OCI-LY1 (cell line): ENCODE measurements around the gene CFAP221.

Experiments used
- H2AFZ ChIP-seq: fragments of 200-600 bp; sonication (generic), shearing (Covaris generic); 2 replicates; pipeline ENCODE4 v1.6.0; 2014; ENCODE audit warnings: antibody characterized with exemption, mild to moderate bottlenecking, low read length
- H3F3A ChIP-seq: fragments of 200-600 bp; sonication (generic), shearing (Covaris generic); 2 replicates; pipeline ENCODE4 v1.6.0; 2014; ENCODE audit warnings: mild to moderate bottlenecking, antibody characterized with exemption, low read length, moderate library complexity; ENCODE audit not compliant: insufficient read depth
- H3K27ac ChIP-seq: fragments of 200-600 bp; sonication (generic); 2 replicates; pipeline ENCODE4 v1.5.1; 2014; ENCODE audit warnings: low read length, mixed run types, mild to moderate bottlenecking, low read depth; ENCODE audit not compliant: poor library complexity, severe bottlenecking
- H3K27me3 ChIP-seq: fragments of 200-600 bp; sonication (generic); 2 replicates; pipeline ENCODE4 v1.6.0; 2014; ENCODE audit warnings: antibody characterized with exemption, mild to moderate bottlenecking, low read length, moderate library complexity; ENCODE audit not compliant: insufficient read depth
- H3K36me3 ChIP-seq: fragments of 200-600 bp; sonication (generic); 2 replicates; pipeline ENCODE4 v1.6.1; 2014; ENCODE audit warnings: mild to moderate bottlenecking, antibody characterized with exemption, low read length, moderate library complexity, mixed read lengths; ENCODE audit not compliant: insufficient read depth
- H3K4me1 ChIP-seq: fragments of 200-600 bp; sonication (generic); 2 replicates; pipeline ENCODE4 v1.5.1; 2014; ENCODE audit warnings: mild to moderate bottlenecking, low read length, moderate library complexity; ENCODE audit not compliant: insufficient read depth, severe bottlenecking
- H3K4me2 ChIP-seq: fragments of 200-600 bp; sonication (generic), shearing (Covaris generic); 2 replicates; pipeline ENCODE4 v1.6.1; 2014; ENCODE audit warnings: low read length
- H3K4me3 ChIP-seq: fragments of 200-600 bp; sonication (generic); 2 replicates; pipeline ENCODE4 v1.5.1; 2014; ENCODE audit warnings: low read length, low read depth, mild to moderate bottlenecking, mixed read lengths; ENCODE audit not compliant: poor library complexity, severe bottlenecking
- H3K79me2 ChIP-seq: fragments of 200-600 bp; shearing (Covaris generic); 2 replicates; pipeline ENCODE4 v1.6.1; 2016; ENCODE audit warnings: mixed run types, low read length, mixed read lengths; ENCODE audit not compliant: insufficient read depth
- H3K9ac ChIP-seq: fragments of 200-600 bp; sonication (generic), shearing (Covaris generic); 2 replicates; pipeline ENCODE4 v1.6.1; 2014; ENCODE audit warnings: mild to moderate bottlenecking, low read length, mixed read lengths
- H3K9me2 ChIP-seq: fragments of 200-600 bp; sonication (generic), shearing (Covaris generic); 2 replicates; pipeline ENCODE4 v1.6.1; 2014; ENCODE audit warnings: low read depth, mild to moderate bottlenecking, low read length, mixed read lengths
- H3K9me3 ChIP-seq: fragments of 200-600 bp; shearing (Covaris generic); 2 replicates; pipeline ENCODE4 v1.6.1; 2014; ENCODE audit warnings: low read length, mixed read lengths
- H4K20me1 ChIP-seq: fragments of 200-600 bp; sonication (generic), shearing (Covaris generic); 2 replicates; pipeline ENCODE4 v1.6.0; 2016; ENCODE audit warnings: mild to moderate bottlenecking, low read length; ENCODE audit not compliant: insufficient read depth
- CTCF ChIP-seq: fragments of 200-600 bp; sonication (generic), shearing (Covaris generic); IDR thresholded peaks from 2 replicates; pipeline ENCODE4 v1.5.1; 2017; ENCODE audit warnings: mild to moderate bottlenecking, antibody characterized with exemption, low read length, moderate library complexity, mixed read lengths
- EZH2 ChIP-seq: fragments of 200-600 bp; sonication (generic), shearing (Covaris generic); IDR thresholded peaks from 2 replicates; pipeline ENCODE4 v1.8.0; 2017; ENCODE audit warnings: borderline replicate concordance, mixed run types, mild to moderate bottlenecking, antibody characterized with exemption, low read length, moderate library complexity, mixed read lengths

Gene CFAP221

GRCh38 chr2:119579424-119580295, 35.4 kb downstream of the CFAP221 start:
- H3K27ac ChIP-seq: no peak overlapping the region
- H3K79me2 ChIP-seq: no peaks in the 10 kb centered on the region
- H2AFZ ChIP-seq: no peak overlapping the region
- no peak overlapping the region for H3K4me2 ChIP-seq
- no peak overlapping the region for H3K9ac ChIP-seq
- no peaks in the 10 kb centered on the region for H3K9me3 ChIP-seq
- no peak overlapping the region for H3K4me3 ChIP-seq
- H3F3A ChIP-seq: no peaks in the 10 kb centered on the region
- H3K27me3 ChIP-seq: no peaks in the 10 kb centered on the region
- no peak for TF ChIP-seq EZH2
- TF ChIP-seq CTCF: no peak
- H3K36me3 ChIP-seq: no peaks in the 10 kb centered on the region
- H3K9me2 ChIP-seq: no peaks in the 10 kb centered on the region
- no peaks in the 10 kb centered on the region for H3K4me1 ChIP-seq
- H4K20me1 ChIP-seq: no peaks in the 10 kb centered on the region

- no peaks in the 10 kb centered on the region for H3K4me1 ChIP-seq
Measured at GRCh38 chr2:119580550-119581072, 36.4 kb downstream of the CFAP221 start.

GRCh38 chr2:119583291-119583690, 39.0 kb downstream of the CFAP221 start:
- no peak for TF ChIP-seq CTCF
- no peak for TF ChIP-seq EZH2
- no peaks in the 10 kb centered on the region for H3K79me2 ChIP-seq
- no peaks in the 10 kb centered on the region for H3K27me3 ChIP-seq
- H3K4me1 ChIP-seq: no peaks in the 10 kb centered on the region
- no peak overlapping the region for H3K4me3 ChIP-seq
- no peak overlapping the region for H2AFZ ChIP-seq
- H3K27ac ChIP-seq: no peak overlapping the region
- H3K9me2 ChIP-seq: no peaks in the 10 kb centered on the region
- H4K20me1 ChIP-seq: no peaks in the 10 kb centered on the region
- H3K9ac ChIP-seq: no peak overlapping the region
- H3K36me3 ChIP-seq: no peaks in the 10 kb centered on the region
- H3F3A ChIP-seq: no peaks in the 10 kb centered on the region
- no peaks in the 10 kb centered on the region for H3K9me3 ChIP-seq
- no peak overlapping the region for H3K4me2 ChIP-seq

More at GRCh38 chr2:119580550-119581072, 36.4 kb downstream of the CFAP221 start:
- no peak overlapping the region for H3K4me2 ChIP-seq
- no peaks in the 10 kb centered on the region for H3K9me2 ChIP-seq
- H3K27ac ChIP-seq: no peak overlapping the region
- no peaks in the 10 kb centered on the region for H3K79me2 ChIP-seq
- no peak for TF ChIP-seq CTCF
- no peak for TF ChIP-seq EZH2
- no peak overlapping the region for H2AFZ ChIP-seq
- no peaks in the 10 kb centered on the region for H3K9me3 ChIP-seq
- H4K20me1 ChIP-seq: no peaks in the 10 kb centered on the region
- no peaks in the 10 kb centered on the region for H3K27me3 ChIP-seq
- no peaks in the 10 kb centered on the region for H3K36me3 ChIP-seq
- no peak overlapping the region for H3K9ac ChIP-seq
- no peaks in the 10 kb centered on the region for H3F3A ChIP-seq
- no peak overlapping the region for H3K4me3 ChIP-seq
